Upper lobe of left lung (tissue), 4 donors: Measurements from ENCODE around the gene CCNB1.

Source experiments
- EP300 ChIP-seq, 4 donors: sonication (generic); formaldehyde crosslinking; IDR thresholded peaks; one replicate each; pipeline ENCODE4 v1.5.1; 2017; ENCODE audit warnings: antibody characterized with exemption in 4 of 4, control low read depth in 2 of 4
- POLR2A ChIP-seq, 4 donors: fragments of 450-650 bp; IDR thresholded peaks; one replicate each; pipeline ENCODE4 v1.5.1; 2016 to 2017; ENCODE audit warnings: antibody characterized with exemption in 4 of 4, mild to moderate bottlenecking in 2 of 4
- POLR2AphosphoS5 ChIP-seq, 2 donors: sonication (generic); formaldehyde crosslinking; IDR thresholded peaks; one replicate each; pipeline ENCODE4 v1.5.1; 2017; ENCODE audit warnings: antibody characterized with exemption in 2 of 2
- TF ChIP-seq, protein P1 (sequence below), 6 experiments: fragments of 450-650 bp in 4 of 6; fragments of 200-600 bp in 2 of 6; sonication (generic) in 2 of 6; IDR thresholded peaks; one replicate each; pipeline ENCODE4 v1.5.1; 2016 to 2019; ENCODE audit warnings: antibody characterized with exemption in 6 of 6

DNA sequence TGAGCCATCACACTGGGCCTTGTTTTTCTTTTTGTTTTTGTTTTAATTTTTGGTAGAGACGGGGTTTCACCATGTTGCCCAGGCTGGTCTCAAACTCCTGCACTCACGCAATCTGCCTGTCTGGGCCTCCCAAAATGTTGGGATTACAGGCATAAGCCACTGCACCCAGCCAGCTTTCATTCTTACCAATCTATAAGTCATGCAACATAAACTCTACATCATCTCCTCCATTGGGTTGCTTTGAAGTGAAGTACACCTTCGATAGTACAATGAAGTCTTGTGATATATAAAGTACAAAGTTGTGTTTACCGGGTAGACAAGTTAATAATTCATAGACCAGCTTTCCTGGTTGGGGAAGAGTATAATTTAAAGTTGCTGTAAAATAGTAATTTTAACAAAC lies 58.9 kb downstream of the CCNB1 start:
- TF ChIP-seq, protein P1, sequence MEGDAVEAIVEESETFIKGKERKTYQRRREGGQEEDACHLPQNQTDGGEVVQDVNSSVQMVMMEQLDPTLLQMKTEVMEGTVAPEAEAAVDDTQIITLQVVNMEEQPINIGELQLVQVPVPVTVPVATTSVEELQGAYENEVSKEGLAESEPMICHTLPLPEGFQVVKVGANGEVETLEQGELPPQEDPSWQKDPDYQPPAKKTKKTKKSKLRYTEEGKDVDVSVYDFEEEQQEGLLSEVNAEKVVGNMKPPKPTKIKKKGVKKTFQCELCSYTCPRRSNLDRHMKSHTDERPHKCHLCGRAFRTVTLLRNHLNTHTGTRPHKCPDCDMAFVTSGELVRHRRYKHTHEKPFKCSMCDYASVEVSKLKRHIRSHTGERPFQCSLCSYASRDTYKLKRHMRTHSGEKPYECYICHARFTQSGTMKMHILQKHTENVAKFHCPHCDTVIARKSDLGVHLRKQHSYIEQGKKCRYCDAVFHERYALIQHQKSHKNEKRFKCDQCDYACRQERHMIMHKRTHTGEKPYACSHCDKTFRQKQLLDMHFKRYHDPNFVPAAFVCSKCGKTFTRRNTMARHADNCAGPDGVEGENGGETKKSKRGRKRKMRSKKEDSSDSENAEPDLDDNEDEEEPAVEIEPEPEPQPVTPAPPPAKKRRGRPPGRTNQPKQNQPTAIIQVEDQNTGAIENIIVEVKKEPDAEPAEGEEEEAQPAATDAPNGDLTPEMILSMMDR (IDR thresholded peaks at IDR 0.05): no peak
- TF ChIP-seq EP300 (IDR thresholded peaks at IDR 0.05): no peak
- TF ChIP-seq POLR2A (IDR thresholded peaks at IDR 0.05): no peak
- TF ChIP-seq POLR2AphosphoS5 (IDR thresholded peaks at IDR 0.05): no peak
